HS-5 (cell line): ENCODE results near the gene SLC39A8.

Experiments
- DNase-seq: peaks from one replicate; pipeline ENCODE4 v3.0.0-alpha.2; 2012; ENCODE audit warnings: low read depth

The SLC39A8 gene

DNA sequence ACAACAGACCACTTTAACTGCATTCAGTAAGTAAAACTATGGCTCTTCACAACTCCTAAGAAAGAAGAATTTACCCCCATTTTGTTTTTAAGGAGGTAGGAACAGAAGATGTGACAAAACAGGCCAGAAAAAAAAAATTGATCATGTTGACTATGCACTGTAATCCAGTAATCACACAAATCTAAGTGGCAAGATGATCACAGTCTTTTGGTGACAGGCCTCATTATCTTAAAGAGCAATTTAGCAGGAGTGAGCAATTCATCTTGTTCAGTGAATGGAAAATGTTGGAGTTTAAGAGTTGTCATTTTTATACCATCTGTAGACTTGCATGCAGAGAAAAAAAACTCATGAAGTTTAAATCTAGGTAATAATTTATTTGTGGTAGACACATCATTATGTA is 115.1 kb downstream of the SLC39A8 start:
- DNase-seq: no peak

DNA sequence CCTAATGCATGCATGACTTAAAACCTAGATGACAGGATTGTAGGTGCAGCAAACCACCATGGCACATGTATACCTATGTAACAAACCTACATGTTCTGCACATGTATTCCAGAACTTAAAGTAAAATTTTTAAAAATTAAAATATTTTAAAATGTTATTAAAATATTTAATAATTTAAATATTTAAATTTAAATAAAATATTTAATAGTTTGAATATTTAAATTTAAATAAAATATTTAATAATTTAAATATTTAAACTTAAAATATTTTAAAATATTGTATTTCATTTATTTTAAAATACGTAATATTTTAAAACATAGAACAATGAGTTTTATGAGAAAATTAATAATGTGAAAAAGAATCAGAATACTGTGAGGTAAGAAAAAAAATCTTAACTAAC is 117.9 kb downstream of the SLC39A8 start:
- DNase-seq: no peak

DNA sequence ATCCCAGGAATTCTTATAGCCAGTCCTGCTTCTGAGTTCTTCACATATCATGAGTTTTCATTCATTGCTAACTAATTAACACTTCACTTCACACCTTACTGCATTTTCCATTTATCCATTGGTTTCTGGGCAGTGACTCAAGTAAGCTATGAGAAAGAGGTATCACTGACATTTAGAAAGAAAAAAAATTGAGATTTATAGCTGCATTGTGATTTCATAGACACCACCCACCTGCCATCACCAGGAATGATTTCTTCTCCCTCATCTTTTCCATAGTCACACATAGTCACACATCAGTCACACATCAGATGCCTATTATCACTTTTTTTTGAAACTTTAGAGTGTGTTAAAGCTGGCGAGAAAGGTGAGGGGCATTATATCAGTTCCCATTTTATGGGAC is 121.8 kb downstream of the SLC39A8 start:
- no peak for DNase-seq

DNA sequence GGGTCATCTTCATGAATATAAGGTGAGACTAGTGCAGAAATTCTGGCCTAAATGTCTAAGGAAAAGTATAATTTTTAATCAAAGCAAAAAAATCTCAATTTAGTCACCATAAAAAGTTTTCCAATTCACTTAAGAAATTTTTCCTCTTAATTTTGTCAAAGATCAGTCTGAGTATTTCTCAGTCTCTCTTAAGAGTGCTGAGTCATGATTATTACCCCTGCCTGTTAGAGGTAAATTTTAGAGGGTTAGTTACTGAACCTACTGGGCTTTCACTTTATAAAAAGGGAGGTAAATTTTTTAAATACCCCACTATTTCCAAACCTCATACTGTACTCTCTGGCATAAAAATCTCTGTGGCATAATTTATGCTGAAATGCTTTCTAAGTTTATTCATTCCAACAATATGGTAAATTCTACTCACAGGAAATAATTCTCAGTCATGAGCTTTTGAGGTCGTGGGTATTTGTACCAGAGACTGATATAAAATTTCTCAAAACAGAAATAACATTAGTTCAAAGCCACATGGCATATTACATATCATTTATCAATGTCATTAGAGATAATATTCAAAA is 122.4 kb downstream of the SLC39A8 start:
- no peak for DNase-seq

DNA sequence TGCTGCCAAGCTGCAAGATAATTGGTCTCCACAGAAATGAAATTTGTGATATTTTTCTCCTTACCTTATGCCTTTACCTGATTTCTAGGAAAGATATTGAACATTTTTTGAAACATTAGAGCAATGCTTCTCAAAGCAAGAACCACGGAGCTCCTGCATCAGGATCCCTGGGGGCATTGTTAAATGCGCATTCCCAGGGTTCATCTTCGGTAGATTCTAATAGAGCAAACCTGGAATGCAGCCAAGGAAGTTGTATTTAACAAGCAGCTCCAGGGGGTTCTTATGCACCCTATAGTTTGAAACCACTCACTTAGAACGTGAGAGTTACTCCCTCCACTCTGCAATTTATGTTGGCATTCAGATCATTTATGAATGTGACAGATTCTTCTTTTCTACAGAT is 126.2 kb downstream of the SLC39A8 start:
- DNase-seq: no peak

DNA sequence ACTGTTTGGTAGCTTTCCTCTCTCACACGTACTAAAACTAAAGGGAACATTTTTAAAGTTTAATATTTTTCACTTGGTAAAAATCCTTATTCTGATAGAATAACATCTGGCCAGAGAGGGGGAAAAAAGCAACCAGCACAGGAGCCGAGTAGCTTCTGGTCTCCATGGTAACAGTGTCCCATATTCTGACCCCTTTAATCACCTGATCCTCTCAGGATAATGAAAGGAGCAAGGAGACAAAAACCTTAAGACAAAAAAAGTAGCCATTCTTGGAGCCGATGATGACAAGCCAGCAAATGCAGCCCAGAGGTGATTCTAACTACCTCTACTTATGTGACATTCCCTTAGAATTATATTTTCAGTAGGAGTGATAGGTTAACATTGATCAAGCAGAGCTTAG is 126.6 kb downstream of the SLC39A8 start:
- DNase-seq: no peak

DNA sequence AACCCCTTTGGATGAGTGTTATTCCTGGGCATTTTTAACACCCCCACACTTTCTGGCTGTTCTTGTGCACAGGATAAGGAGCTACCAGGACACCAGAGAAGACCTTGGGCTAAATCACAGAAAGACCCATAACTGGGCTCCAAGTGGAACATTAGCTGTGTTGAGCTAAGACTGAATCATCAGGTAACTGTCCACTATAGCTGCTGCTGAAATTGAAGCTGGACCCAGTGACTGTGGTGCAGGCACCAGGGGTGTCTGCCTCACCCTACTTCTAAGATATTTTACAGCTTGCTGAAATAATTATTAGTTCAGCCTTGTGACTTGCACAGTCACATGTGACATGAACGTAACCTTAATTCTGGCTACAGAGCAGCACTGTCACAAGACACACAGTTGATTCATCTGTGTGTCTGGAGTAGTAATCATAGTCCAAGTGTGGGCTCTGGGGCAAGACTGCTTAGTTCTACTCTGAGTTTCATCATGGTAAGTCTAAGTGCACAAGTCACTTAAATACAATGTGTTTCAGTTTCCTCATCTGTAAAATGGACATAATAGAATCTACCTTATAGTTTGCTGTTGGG is 127.4 kb downstream of the SLC39A8 start:
- DNase-seq: no peak

DNA sequence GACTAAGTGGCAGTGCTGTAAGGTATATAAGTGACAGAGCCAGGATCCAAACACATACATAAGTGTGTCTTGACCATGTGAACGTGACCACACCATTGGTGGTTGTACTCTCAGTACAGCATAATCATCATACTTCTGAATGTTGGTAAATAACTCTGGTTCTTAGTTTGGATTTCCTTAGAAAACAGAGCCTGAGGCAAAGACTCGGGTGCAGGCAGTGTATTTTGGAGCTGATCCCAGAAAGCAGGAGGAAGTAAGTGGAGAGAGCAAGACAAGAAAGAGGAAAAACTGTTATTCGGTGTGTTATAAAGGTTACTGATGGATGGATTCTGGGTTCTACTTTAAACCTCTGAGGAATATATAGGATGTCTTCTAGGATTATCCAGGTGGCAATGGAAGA is 127.9 kb downstream of the SLC39A8 start:
- no peak for DNase-seq

DNA sequence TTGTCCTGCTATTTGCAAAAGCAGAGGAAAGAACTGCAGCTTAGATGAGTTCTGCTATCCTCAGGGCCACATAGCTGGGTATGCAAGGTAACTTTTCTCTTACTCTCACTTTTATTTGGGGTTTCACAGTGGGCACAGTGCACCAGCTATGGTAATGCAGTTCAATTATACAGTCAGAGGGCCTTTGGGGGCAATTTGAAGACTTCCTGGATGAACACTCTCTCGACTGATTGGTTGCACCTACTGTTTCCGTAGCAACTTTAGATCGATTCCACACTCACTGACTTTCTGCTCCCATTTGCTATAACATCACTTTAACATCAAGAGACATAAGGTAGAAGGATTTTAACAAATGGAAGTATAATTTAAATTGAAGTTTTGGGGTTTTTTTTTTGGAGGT is 128.6 kb downstream of the SLC39A8 start:
- no peak for DNase-seq

DNA sequence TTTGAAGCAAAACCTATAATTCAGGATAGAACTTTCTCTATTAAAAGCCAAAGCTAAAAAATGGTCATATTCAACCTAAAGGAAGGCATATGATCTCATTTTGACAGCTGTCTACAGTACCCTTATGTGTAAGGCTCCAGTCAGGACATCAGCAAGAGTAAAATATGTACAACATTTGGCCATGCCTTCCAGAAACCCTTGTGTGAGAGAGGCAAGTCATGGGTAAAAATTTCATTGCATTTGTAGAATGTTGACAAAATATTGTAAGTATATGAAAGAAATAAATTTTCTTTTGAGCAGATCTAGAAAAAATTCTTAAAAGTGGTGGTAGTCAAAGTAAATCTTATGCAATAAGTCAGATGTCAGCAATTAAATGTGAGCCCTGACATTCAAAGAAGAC is 132.3 kb downstream of the SLC39A8 start:
- no peak for DNase-seq
